Effector memory CD8-positive, alpha-beta T cell (primary cell): ENCODE data around the gene CD84.
"Not testable (repeated sequence)": the region's sequence is repeated elsewhere in the genome, so short reads cannot be mapped to it uniquely, and the experiment has no call there.

Source experiments
- ATAC-seq: fragments of 150-1000 bp; cut with Tn5 transposase; replicated peaks from 2 replicates; pipeline ENCODE4 v1.10.0; 2021; ENCODE audit warnings: mild to moderate bottlenecking, moderate library complexity
- DNase-seq, 3 experiments: peaks; one replicate each; pipeline ENCODE4 v3.0.0; 2021
- H3K27ac Mint-ChIP-seq, 2 donors: one replicate each; pipeline ENCODE4 v1.8.0; 2022; ENCODE audit warnings: mild to moderate bottlenecking in 2 of 2, mixed read lengths in 2 of 2, moderate library complexity in 2 of 2
- H3K27me3 Mint-ChIP-seq, 2 donors: one replicate each; pipeline ENCODE4 v1.8.0; 2022; ENCODE audit warnings: mixed read lengths in 2 of 2
- H3K36me3 Mint-ChIP-seq: one replicate; pipeline ENCODE4 v1.8.0; 2022; ENCODE audit warnings: mild to moderate bottlenecking, moderate library complexity, mixed read lengths; ENCODE audit not compliant: insufficient read depth
- H3K4me1 Mint-ChIP-seq, 2 donors: one replicate each; pipeline ENCODE4 v1.8.0; 2022; ENCODE audit warnings: low read depth in 2 of 2, mixed read lengths in 2 of 2
- H3K4me3 Mint-ChIP-seq, 2 donors: one replicate each; pipeline ENCODE4 v1.8.0; 2022; ENCODE audit warnings: mild to moderate bottlenecking in 2 of 2, mixed read lengths in 2 of 2, moderate library complexity in 2 of 2
- H3K9me3 Mint-ChIP-seq, 2 donors: one replicate each; pipeline ENCODE4 v1.8.0; 2022; ENCODE audit warnings: mixed read lengths in 2 of 2
- total RNA-seq, 9 experiments: gene quantifications; one replicate each; lab custom pipeline; 2026; lab: John Stamatoyannopoulos, UW

Gene CD84
- 24.9 to 238 (median 106) reads per million in 9 experiments for total RNA-seq

GRCh38 chr1:160579216-160579701 lies at the start of gene CD84:
Gene CD84, minus strand, starts transcription at chr1:160579496. Its CDS starts 59 bp downstream, at chr1:160579437.
- DNase-seq (no peak), ATAC-seq (peak; percentile 35)
- H3K9me3 Mint-ChIP-seq = no peaks in the 10 kb centered on the region
- H3K4me1 Mint-ChIP-seq = peaks cover 54 to 76% of the 10 kb centered on the region in 2 donors
- H3K27ac Mint-ChIP-seq = peak within 1 kb of the TSS; percentile 83 to 88
- peak within 1 kb of the TSS; percentile 73 to 90 for H3K4me3 Mint-ChIP-seq
- no peaks in the 10 kb centered on the region for H3K27me3 Mint-ChIP-seq
- H3K36me3 Mint-ChIP-seq = peaks cover 2% of the 10 kb centered on the region

GRCh38 chr1:160628799-160629263 lies 49.5 kb upstream of the CD84 start:
- ATAC-seq = peak; percentile 40
- peak overlapping the region; percentile 93 to 94 for H3K27ac Mint-ChIP-seq
- DNase-seq = peak in 1 of 3 experiments; percentile 36

GRCh38 chr1:160627677-160628289 lies 48.5 kb upstream of the CD84 start:
- H3K4me3 Mint-ChIP-seq = peak overlapping the region; percentile 73 to 75
- peak overlapping the region; percentile 90 to 93 for H3K27ac Mint-ChIP-seq
- not testable (repeated sequence) for ATAC-seq, H3K9me3 Mint-ChIP-seq, DNase-seq, H3K27me3 Mint-ChIP-seq
- H3K4me1 Mint-ChIP-seq = peaks cover 77 to 94% of the 10 kb centered on the region in 2 donors
- H3K36me3 Mint-ChIP-seq = peaks cover 47% of the 10 kb centered on the region

More at GRCh38 chr1:160628799-160629263, 49.5 kb upstream of the CD84 start:
- Mint-ChIP-seq H3K27me3 (no peaks in the 10 kb centered on the region), H3K4me3 (peak overlapping the region; percentile 72 to 75), H3K4me1 (peaks cover 77 to 94% of the 10 kb centered on the region in 2 donors), H3K9me3 (peaks cover 3 to 6% of the 10 kb centered on the region in 2 donors), H3K36me3 (peaks cover 49% of the 10 kb centered on the region)

GRCh38 chr1:160626509-160627342 lies 47.4 kb upstream of the CD84 start:
- Mint-ChIP-seq H3K36me3 (peaks cover 54% of the 10 kb centered on the region), H3K27me3 (no peaks in the 10 kb centered on the region), H3K9me3 (peaks cover 3 to 6% of the 10 kb centered on the region in 2 donors), H3K4me1 (peaks cover 80 to 94% of the 10 kb centered on the region in 2 donors), H3K4me3 (peak overlapping the region; percentile 61 to 73), H3K27ac (peak overlapping the region; percentile 86 to 90)
- DNase-seq (no peak), ATAC-seq (no peak)

- peak overlapping the region; percentile 61 to 73 for H3K4me3 Mint-ChIP-seq
- H3K9me3 Mint-ChIP-seq = peaks cover 3 to 6% of the 10 kb centered on the region in 2 donors
- H3K36me3 Mint-ChIP-seq = peaks cover 52% of the 10 kb centered on the region
- DNase-seq (no peak), ATAC-seq (no peak)
- H3K27me3 Mint-ChIP-seq = no peaks in the 10 kb centered on the region
- H3K4me1 Mint-ChIP-seq = peaks cover 78 to 93% of the 10 kb centered on the region in 2 donors
- peak overlapping the region; percentile 86 to 90 for H3K27ac Mint-ChIP-seq
These were observed 46.6 kb upstream of the CD84 start for GRCh38 chr1:160625725-160626498.

- H3K4me3 Mint-ChIP-seq = peak overlapping the region; percentile 73 to 78
- ATAC-seq = no peak
- H3K27me3 Mint-ChIP-seq = no peaks in the 10 kb centered on the region
- H3K9me3 Mint-ChIP-seq = peaks cover 3 to 6% of the 10 kb centered on the region in 2 donors
- peaks cover 73 to 88% of the 10 kb centered on the region in 2 donors for H3K4me1 Mint-ChIP-seq
- peaks cover 48% of the 10 kb centered on the region for H3K36me3 Mint-ChIP-seq
- DNase-seq = no peak
- H3K27ac Mint-ChIP-seq = peak overlapping the region; percentile 67 to 91
These were observed 46.0 kb upstream of the CD84 start for GRCh38 chr1:160625321-160625720.

- H3K27ac Mint-ChIP-seq = peak overlapping the region; percentile 67 to 91
- H3K9me3 Mint-ChIP-seq = peaks cover 3 to 6% of the 10 kb centered on the region in 2 donors
- no peaks in the 10 kb centered on the region for H3K27me3 Mint-ChIP-seq
- DNase-seq (no peak), ATAC-seq (no peak)
- peaks cover 48% of the 10 kb centered on the region for H3K36me3 Mint-ChIP-seq
- H3K4me1 Mint-ChIP-seq = peaks cover 65 to 80% of the 10 kb centered on the region in 2 donors
- H3K4me3 Mint-ChIP-seq = peak overlapping the region in 1 of 2 donors; percentile 78
These were observed 45.2 kb upstream of the CD84 start for GRCh38 chr1:160624464-160624863.

GRCh38 chr1:160623862-160624261 lies 44.6 kb upstream of the CD84 start:
- peak overlapping the region; percentile 51 to 78 for H3K4me3 Mint-ChIP-seq
- peaks cover 3 to 6% of the 10 kb centered on the region in 2 donors for H3K9me3 Mint-ChIP-seq
- ATAC-seq (peak; percentile 16), DNase-seq (no peak)
- peak overlapping the region; percentile 67 to 91 for H3K27ac Mint-ChIP-seq
- H3K4me1 Mint-ChIP-seq = peaks cover 67 to 80% of the 10 kb centered on the region in 2 donors
- no peaks in the 10 kb centered on the region for H3K27me3 Mint-ChIP-seq
- H3K36me3 Mint-ChIP-seq = peaks cover 47% of the 10 kb centered on the region

GRCh38 chr1:160623227-160623633 lies 43.9 kb upstream of the CD84 start:
- ATAC-seq (peak; percentile 84), DNase-seq (no peak)
- Mint-ChIP-seq H3K36me3 (peaks cover 43% of the 10 kb centered on the region), H3K9me3 (peaks cover 3 to 6% of the 10 kb centered on the region in 2 donors), H3K4me3 (peak overlapping the region; percentile 51 to 78), H3K27me3 (no peaks in the 10 kb centered on the region), H3K27ac (peak overlapping the region; percentile 67 to 91), H3K4me1 (peaks cover 65 to 80% of the 10 kb centered on the region in 2 donors)

GRCh38 chr1:160622501-160623226 lies 43.4 kb upstream of the CD84 start:
- Mint-ChIP-seq H3K4me3 (peak overlapping the region in 1 of 2 donors; percentile 78), H3K9me3 (peaks cover 3 to 6% of the 10 kb centered on the region in 2 donors), H3K27ac (peak overlapping the region; percentile 67 to 91), H3K36me3 (peaks cover 46% of the 10 kb centered on the region), H3K27me3 (no peaks in the 10 kb centered on the region), H3K4me1 (peaks cover 62 to 77% of the 10 kb centered on the region in 2 donors)
- ATAC-seq = no peak
- DNase-seq = no peak

GRCh38 chr1:160621633-160622413 lies 42.5 kb upstream of the CD84 start:
- no peak for DNase-seq
- Mint-ChIP-seq H3K4me3 (peak overlapping the region; percentile 9 to 33), H3K27me3 (no peaks in the 10 kb centered on the region), H3K9me3 (peaks cover 1 to 3% of the 10 kb centered on the region in 2 donors), H3K27ac (peak overlapping the region; percentile 15 to 56), H3K4me1 (peaks cover 54 to 69% of the 10 kb centered on the region in 2 donors), H3K36me3 (peaks cover 54% of the 10 kb centered on the region)
- ATAC-seq = no peak
